ENCODE measurements around the gene NT5C2.

NT5C2 gene

GRCh38 chr10:103193107-103193819 lies at the start of gene NT5C2:
Gene NT5C2, minus strand, starts transcription at chr10:103193272. Its CDS starts 18,314 bp downstream, at chr10:103174958.
- Histone ChIP-seq H3K36me3 (replicated peaks; ENCODE audit: insufficient read depth, low read length) (no peaks in the 10 kb centered on the region), H3K79me2 (ENCODE audit: low read length) (peaks cover 46% of the 10 kb centered on the region), H3K4me2 (ENCODE audit: low read depth, low read length) (peak within 1 kb of the TSS; percentile 99), H3K4me1 (ENCODE audit: low read length) (peaks cover 25% of the 10 kb centered on the region), H3K27ac (ENCODE audit: low read length) (peak within 1 kb of the TSS; percentile 80; the same call in 1 of the 2 replicates), H4K20me1 (ENCODE audit: insufficient read depth, low read length) (no peaks in the 10 kb centered on the region; the same call in 1 of the 2 replicates), H3K9me2 (replicated peaks; ENCODE audit: insufficient read depth, low read length) (no peaks in the 10 kb centered on the region), H3K4me3 (ENCODE audit: low read length) (peak within 1 kb of the TSS; percentile 97), H3K27me3 (replicated peaks; ENCODE audit: insufficient read depth, low read length) (no peaks in the 10 kb centered on the region), H3K9me3 (replicated peaks; ENCODE audit: insufficient read depth, low read length) (no peaks in the 10 kb centered on the region), H2AFZ (ENCODE audit: low read length) (peak within 1 kb of the TSS; percentile 97), H3F3A (ENCODE audit: insufficient read depth, low read length) (peaks cover 9% of the 10 kb centered on the region; the same call in 1 of the 2 replicates), H3K9ac (ENCODE audit: low read length) (peak within 1 kb of the TSS; percentile 96)
- DNase-seq = peak; percentile 78
- TF ChIP-seq EZH2phosphoT487 (IDR thresholded peaks at IDR 0.05; ENCODE audit: low read length) (no peak), EZH2 (optimal IDR thresholded peaks at IDR 0.05; ENCODE audit: low read depth, low read length) (no peak)

- Histone ChIP-seq H3K27me3 (replicated peaks; ENCODE audit: insufficient read depth, low read length) (no peaks in the 10 kb centered on the region), H2AFZ (ENCODE audit: low read length) (peak overlapping the region; percentile 41; the same call in 1 of the 2 replicates), H3K9me3 (replicated peaks; ENCODE audit: insufficient read depth, low read length) (no peaks in the 10 kb centered on the region), H3K4me3 (ENCODE audit: low read length) (no peak overlapping the region), H3K36me3 (replicated peaks; ENCODE audit: insufficient read depth, low read length) (no peaks in the 10 kb centered on the region), H3K4me2 (ENCODE audit: low read depth, low read length) (no peak overlapping the region), H3K79me2 (ENCODE audit: low read length) (no peaks in the 10 kb centered on the region), H3K9ac (ENCODE audit: low read length) (no peak overlapping the region), H3K4me1 (ENCODE audit: low read length) (peaks cover 12% of the 10 kb centered on the region), H3F3A (ENCODE audit: insufficient read depth, low read length) (0 out of 2 replicates have a peak, but pooled peaks cover 3% of the 10 kb centered on the region), H3K9me2 (replicated peaks; ENCODE audit: insufficient read depth, low read length) (no peaks in the 10 kb centered on the region), H4K20me1 (ENCODE audit: insufficient read depth, low read length) (no peaks in the 10 kb centered on the region), H3K27ac (ENCODE audit: low read length) (no peak overlapping the region)
- TF ChIP-seq EZH2 (optimal IDR thresholded peaks at IDR 0.05; ENCODE audit: low read depth, low read length) (no peak), EZH2phosphoT487 (IDR thresholded peaks at IDR 0.05; ENCODE audit: low read length) (no peak), CTCF (IDR thresholded peaks at IDR 0.05; ENCODE audit: low read length) (no peak)
- no peak for DNase-seq
These were observed 48.4 kb upstream of the NT5C2 start for GRCh38 chr10:103241262-103242011.

- Histone ChIP-seq H2AFZ (ENCODE audit: low read length) (no peak overlapping the region), H3F3A (ENCODE audit: insufficient read depth, low read length) (0 out of 2 replicates have a peak, but pooled peaks cover 3% of the 10 kb centered on the region), H3K9ac (ENCODE audit: low read length) (no peak overlapping the region), H3K4me3 (ENCODE audit: low read length) (no peak overlapping the region), H3K27ac (ENCODE audit: low read length) (no peak overlapping the region), H3K27me3 (replicated peaks; ENCODE audit: insufficient read depth, low read length) (no peaks in the 10 kb centered on the region), H3K4me2 (ENCODE audit: low read depth, low read length) (no peak overlapping the region), H3K79me2 (ENCODE audit: low read length) (no peaks in the 10 kb centered on the region), H3K4me1 (ENCODE audit: low read length) (peaks cover 12% of the 10 kb centered on the region), H3K36me3 (replicated peaks; ENCODE audit: insufficient read depth, low read length) (no peaks in the 10 kb centered on the region), H4K20me1 (ENCODE audit: insufficient read depth, low read length) (no peaks in the 10 kb centered on the region), H3K9me2 (replicated peaks; ENCODE audit: insufficient read depth, low read length) (no peaks in the 10 kb centered on the region), H3K9me3 (replicated peaks; ENCODE audit: insufficient read depth, low read length) (no peaks in the 10 kb centered on the region)
- TF ChIP-seq CTCF (IDR thresholded peaks at IDR 0.05; ENCODE audit: low read length) (no peak), EZH2 (optimal IDR thresholded peaks at IDR 0.05; ENCODE audit: low read depth, low read length) (no peak), EZH2phosphoT487 (IDR thresholded peaks at IDR 0.05; ENCODE audit: low read length) (no peak)
- no peak for DNase-seq
These were observed 45.6 kb upstream of the NT5C2 start for GRCh38 chr10:103238506-103239252.
